ENCODE measurements around the gene GET4.

- TF ChIP-seq, protein P1, sequence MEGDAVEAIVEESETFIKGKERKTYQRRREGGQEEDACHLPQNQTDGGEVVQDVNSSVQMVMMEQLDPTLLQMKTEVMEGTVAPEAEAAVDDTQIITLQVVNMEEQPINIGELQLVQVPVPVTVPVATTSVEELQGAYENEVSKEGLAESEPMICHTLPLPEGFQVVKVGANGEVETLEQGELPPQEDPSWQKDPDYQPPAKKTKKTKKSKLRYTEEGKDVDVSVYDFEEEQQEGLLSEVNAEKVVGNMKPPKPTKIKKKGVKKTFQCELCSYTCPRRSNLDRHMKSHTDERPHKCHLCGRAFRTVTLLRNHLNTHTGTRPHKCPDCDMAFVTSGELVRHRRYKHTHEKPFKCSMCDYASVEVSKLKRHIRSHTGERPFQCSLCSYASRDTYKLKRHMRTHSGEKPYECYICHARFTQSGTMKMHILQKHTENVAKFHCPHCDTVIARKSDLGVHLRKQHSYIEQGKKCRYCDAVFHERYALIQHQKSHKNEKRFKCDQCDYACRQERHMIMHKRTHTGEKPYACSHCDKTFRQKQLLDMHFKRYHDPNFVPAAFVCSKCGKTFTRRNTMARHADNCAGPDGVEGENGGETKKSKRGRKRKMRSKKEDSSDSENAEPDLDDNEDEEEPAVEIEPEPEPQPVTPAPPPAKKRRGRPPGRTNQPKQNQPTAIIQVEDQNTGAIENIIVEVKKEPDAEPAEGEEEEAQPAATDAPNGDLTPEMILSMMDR (IDR thresholded peaks at IDR 0.05; ENCODE audit: low read depth, low read length, missing input control), result no peak
- TF ChIP-seq MAX (IDR thresholded peaks at IDR 0.05) (no peak), EGR1 (IDR thresholded peaks at IDR 0.05; ENCODE audit: low read depth in 2 of 2) (no peak), FOXA2 (IDR thresholded peaks at IDR 0.05) (no peak)
Measured at GRCh38 chr7:897771-898376, 21.5 kb downstream of the GET4 start.
